ENCODE measurements around the gene SHROOM4. TPM values are rescaled to one million over a fixed set of nuclear protein-coding genes. Genes with fewer than 3 reads are reported as not detected.

Gene SHROOM4
- polyA plus RNA-seq, 1 donor: 5.8 TPM

DNA sequence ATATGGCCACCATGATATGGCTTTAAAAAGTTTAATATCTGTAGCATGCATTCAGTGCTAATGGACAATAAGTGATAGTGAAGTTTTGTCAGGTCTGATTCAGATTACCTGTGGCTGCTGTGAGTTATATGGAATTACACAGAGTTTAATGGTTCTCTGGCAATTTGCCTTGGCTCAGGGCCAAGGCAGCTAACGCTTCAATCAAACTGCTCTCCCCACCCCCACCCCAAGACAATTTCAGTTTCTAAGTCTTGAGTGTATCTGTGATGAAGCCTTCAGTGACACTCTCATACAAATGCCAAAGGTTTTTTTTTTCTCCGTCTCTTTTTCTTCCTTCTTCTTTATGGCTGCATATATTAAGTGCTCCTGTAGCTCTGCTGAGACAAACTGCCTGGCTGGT, 106.6 kb downstream of the SHROOM4 start:
- DNase-seq: no peak

DNA sequence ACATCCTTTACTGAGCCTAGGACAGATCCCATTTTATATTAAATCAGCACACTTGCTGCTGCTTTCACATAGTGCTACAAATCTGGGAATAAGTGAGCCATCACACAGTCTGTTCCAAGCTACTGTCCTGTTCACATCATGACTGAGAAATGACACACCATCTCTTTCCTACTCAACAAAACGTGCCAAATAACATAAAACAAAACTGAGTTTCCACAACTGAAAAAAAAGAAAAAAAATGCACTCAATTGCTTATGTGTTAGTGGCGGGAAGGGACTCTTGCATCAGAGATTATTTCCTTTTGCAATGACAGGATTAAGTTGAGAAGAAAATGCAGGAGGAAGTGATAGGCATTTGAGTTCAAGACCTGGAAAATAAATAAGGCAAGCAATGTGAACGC, 109.0 kb downstream of the SHROOM4 start:
- DNase-seq: no peak

DNA sequence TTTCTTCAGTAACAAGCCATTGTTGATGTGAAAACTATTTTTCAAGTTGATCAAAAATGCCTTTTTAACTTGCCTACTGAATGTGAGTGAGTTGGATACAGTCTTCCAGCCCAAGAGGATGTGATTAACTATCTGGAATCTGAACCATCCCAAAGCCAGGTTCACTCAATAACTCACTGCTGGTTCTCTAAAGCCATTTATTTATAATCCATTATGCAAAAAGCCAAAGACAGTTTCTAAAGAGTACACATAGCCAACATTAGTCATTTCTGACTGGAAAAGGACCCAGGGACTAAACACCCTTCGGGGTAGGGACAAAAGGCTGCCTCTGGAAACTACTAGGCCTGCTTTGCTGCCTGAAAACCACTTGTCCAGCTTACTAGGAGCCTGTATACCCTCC, 109.6 kb downstream of the SHROOM4 start:
- no peak for DNase-seq

DNA sequence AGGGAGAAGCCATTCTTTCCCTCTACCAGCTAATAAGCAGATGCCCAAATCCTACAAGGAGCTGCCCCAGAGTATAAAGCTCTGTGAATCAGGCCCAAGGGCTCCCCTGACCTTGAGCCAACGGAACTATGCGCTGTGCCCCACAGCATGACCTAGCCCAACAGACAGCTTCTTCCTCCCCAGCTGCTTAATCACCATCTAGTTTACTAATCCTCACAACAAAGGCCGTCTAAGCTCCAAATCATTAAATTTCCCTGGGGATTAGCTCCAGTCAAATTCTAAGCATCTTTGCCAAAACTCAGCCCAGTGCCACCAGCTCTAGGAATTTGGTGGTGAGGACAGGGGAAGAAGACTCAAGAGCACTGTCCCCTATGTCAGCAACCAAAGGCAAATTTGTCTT, 113.1 kb downstream of the SHROOM4 start:
- no peak for DNase-seq

DNA sequence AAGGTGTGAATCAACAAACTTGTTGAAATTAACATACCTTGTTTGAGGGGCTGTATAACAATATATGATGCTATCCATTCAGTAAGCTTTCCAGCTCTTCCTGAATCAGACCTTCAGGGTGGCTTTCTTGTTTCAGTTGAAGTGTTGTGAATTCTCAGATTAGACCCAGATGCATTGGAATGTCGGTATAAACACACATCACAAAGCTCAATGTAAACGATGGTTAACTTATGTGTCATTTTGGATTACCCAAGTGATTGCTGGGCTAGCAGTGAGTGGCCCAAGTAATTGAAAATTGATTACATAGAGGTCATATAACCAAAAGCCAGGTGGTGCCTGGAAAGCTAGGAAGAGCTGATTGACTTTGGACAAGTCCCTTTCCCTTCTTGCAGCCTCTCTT, 115.0 kb downstream of the SHROOM4 start:
- DNase-seq: no peak

DNA sequence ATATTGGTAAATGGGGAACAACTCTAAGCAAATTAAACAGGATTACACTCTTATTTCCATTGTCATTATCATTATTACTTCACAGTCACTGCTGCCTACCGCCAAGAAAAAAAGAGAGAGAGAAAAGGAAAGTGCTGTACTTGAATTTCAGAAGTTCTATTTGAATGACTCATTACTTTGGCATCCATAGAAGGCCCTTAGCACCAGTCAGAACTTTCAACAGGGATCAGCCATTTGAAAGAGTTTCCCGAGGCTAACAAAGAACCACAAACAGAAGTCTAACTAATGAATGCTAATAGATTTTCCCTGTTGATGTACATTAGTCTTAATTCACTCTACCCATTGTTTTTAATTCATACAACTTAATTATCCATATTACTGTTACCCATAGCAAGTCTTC, 116.3 kb downstream of the SHROOM4 start:
- DNase-seq: no peak

DNA sequence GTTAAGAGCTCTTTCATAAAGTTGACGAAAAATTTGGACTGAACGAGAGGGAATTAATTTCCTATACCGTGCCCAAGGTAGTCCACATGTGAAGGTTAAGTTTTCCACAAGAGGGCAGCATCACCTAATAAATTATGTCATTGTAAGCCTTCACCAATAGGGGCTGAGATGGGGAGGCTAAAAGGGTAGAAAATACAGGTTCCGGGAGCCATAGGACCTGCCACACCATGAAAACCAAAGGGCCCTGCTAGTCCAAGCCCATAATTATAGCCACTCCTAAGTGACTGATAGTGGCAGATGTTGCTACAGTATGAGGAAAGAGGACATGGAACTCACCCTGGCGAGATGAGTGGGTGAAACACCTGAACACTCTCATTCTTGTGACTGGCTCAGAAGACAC, 122.2 kb downstream of the SHROOM4 start:
- peak; percentile 13 for DNase-seq

DNA sequence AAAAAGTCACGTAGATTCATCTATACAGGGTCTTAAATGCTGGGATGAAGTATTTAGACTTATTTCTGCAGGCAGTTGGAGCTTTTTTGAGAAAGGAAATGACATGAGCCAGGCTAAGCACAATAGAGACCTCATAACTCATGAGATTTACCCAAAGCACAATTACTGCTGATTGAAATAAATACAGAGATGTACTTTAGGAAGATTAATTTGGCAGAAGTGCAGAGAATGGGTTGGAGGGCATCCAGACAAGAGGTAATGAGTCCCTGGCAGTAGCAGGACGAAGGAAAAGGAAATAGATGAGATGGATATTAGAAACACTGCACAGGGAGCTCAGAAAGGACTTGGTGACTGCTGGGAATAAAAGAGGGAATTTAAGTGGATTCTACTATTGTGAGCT, 129.1 kb downstream of the SHROOM4 start:
- no peak for DNase-seq

DNA sequence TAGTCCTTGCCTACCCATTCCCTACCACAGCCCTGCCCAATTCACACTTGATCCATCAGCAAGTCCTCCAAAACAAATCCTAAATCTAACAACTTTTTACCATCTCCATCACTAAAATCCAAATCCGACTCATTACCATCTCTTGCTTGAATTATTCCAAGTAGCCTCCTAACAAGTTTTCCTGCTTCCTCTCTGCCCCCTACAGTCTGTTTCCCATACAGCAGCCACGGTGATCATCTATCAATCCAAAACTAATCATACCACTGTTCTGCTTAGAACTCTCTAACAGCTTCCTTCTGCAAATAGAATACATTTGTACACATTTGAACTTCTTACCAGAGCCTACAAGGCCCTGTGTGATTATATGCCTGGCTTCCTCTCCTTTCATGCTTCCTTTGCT, 133.0 kb downstream of the SHROOM4 start:
- no peak for DNase-seq

DNA sequence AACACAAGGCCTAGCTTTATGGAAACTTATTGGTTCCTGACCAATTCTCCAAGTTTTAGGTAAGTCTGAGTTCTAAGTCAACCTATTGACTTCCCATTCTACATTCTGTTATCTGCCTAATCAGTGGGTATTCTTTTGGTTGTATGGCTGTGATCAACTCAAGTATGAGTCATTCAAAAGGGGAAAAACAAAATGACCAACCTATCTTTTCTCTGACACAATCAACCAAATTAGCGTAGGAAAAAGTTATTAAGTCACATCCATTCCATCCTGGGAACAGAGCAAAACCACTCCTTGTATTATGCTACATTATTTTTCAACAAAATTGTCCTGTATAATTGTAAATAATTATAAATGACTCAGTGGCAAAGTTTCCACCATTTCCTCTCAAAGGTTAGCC, 136.2 kb downstream of the SHROOM4 start:
- no peak for DNase-seq

DNA sequence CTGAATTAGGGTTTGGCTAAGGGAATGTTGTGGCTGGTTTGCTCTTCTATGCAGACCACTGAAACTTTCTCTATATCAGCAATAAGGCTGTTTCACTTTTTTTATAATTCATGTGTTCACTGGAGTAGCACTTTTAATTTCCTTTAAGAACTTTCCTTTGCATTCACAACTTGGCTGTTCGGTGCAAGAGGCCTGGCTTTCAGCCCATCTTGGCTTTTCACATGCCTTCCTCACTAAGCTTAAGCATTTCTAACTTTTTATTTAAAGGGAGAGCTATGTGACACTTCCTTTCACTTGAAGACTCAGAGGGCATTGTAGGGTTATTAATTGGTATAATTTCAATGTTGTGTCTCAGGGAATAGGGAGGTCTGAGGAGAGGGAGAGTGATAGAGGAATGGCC, 142.3 kb downstream of the SHROOM4 start:
- peak; percentile 21 for DNase-seq

DNA sequence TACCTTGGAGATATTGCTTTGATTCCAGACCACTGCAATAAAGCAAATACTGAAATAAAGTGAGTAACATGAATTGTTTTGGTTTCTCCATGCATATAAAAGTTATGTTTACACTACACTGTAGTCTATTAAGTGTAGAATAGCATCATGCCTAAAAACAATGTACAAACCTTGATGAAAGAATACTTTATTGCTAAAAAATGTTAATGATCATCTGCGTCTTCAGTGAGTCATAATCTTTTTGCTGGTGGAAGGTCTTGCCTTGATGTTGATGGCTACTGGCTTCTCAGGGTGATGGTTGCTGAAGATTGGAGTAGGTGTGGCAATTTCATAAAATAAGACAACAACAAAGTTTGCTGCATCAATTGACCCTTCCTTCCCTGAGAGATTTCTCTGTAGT, 145.1 kb downstream of the SHROOM4 start:
- DNase-seq: no peak

DNA sequence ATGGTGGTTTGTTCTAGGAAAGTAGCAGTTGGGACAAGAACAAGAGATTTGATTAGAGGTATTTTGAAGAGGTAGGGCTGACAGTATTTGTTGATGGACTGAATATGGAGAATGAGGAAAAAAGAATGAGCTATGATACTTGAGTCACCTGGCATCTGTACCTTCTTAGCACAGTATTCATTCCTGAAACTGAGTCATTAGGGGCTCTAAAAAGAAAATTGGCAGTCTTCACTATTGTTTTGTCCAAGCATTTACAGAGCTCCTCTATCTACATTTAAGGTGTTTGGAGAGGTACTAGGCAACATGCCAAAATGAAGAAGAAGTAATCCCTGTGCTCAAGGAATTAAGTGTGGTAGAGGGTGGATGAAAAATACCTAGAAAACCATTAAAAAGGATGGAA, 165.8 kb downstream of the SHROOM4 start:
- no peak for DNase-seq

DNA sequence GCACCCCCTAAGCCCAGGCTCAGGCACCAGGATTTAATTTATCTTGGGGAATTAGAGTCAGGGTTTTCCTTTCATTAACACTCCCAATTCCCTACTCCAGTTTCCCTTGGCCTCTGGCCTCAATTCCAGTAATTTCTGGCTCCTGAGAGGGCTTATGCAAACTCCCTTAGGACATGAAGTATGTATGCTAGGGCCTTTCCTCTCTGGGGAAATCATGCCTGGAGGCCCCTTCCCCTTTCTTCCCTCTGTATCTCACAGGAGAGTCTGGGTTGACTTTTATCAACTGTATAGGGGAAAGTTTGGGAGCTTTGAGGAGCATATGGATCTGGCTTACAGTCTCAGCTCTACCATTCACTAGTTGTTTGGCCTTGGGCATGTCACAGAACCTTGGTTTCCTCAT, 169.5 kb downstream of the SHROOM4 start:
- DNase-seq: no peak

DNA sequence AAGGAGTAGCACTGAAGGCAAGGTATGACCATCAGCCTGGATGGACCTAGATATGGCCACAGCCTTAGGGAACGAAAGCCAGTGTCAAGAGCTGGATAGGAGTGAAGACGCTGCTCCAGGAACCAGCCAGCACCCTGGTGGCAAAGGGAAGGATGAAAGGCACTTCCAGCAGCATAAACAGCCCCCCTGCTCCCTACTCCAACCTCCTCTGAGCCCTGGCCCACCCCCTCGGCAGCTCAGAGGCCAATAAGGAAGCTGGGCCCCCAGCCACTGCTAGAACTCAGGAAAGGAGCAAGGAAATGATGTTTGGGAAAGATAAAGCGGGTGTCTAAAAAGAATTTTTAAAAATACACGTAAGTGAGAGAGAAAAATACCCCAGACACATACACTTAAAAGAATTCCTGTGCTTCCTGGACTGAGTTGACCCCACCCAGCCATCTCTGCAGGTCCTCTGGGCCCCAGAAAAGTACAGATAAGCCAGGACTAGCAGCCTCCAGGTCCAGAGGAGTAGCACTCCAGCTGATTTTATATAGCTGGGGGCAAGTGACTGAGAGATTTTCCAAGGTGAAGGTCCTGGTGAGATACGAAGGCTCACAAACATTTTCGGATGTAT, 170.4 kb downstream of the SHROOM4 start:
- DNase-seq: no peak

DNA sequence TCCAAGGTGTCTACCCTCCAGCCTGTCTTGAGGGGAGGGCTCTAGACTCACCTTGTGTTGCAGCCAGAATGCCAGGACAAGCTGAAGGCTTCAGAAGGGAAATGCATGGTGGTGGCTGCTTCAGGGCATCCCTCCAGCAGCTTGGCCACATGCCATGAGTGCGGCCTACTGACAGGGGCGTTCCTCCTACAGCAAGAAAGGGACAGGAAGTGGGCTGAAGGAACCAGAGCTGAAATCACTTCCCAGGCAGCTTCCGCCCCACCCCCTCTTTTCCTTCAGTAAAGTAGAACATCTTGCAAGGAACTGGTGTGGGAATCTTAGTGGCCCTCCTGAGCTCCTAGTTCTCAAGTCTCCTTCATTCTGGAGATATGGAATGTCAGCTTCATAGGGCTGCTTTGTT, 175.9 kb downstream of the SHROOM4 start:
- no peak for DNase-seq

DNA sequence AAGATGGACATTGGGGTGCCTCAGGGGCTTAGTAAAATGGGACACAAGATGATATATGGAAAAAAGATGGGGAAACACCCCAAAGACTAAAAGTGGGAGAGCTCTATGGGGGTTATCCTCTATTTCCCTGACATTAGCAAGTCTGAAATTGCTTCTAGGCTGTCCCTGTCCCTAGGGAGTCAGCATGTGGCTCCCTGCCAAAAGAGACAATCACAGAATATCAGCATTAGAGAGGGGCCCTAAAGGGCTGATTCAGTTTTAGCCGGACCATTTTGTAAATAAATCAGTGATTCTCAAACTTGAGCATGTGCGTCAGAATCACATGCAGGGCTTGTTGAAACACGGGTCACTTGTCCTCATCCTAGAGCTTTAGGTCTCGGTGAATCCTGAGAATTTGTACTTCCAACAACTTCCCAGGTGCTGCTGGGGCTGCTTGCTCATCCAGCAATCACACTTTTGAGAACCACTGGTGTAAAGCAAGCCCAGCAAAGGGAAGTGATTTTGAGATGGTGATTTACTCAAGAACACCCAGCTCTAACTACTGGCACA, 178.1 kb downstream of the SHROOM4 start:
- DNase-seq: no peak

DNA sequence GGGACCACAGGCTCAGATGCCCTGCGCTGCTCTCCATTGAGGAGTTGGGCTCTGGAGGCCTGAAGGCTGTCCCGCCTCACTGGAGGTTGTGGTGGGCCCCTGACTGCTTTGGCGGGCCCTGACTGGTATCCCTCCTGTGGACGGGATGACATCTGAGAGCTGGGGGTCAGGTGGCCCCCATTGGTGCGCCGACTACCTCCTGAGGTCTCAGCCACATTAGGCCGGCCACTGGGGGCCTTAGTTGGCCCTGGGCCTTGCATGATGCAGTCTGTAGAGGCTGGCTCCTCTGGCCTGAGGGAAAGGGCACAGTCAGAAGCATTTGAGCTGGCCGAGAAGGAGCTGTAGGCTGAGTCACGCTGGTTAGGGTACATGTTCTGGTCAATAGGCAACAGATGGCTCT, 178.8 kb downstream of the SHROOM4 start:
- DNase-seq: no peak

DNA sequence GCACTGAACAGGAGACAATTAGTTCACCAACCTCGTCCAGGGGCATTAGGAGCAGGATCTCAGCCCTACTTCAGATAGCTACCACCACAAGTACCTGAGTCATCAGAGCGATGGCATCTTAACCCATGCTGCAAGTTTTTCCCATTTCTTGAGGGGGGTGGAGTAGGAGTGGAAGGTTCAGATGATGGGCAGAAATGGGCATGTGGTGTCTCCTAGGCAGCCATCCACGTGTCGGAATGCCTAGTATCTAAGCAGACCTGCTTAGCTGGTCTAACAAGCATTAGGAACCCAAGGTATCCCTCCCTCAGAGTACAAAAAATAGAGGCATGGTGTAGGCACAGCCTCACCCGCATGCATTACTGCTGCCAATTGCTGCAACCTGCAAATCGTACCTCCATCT, 184.2 kb downstream of the SHROOM4 start:
- no peak for DNase-seq

DNA sequence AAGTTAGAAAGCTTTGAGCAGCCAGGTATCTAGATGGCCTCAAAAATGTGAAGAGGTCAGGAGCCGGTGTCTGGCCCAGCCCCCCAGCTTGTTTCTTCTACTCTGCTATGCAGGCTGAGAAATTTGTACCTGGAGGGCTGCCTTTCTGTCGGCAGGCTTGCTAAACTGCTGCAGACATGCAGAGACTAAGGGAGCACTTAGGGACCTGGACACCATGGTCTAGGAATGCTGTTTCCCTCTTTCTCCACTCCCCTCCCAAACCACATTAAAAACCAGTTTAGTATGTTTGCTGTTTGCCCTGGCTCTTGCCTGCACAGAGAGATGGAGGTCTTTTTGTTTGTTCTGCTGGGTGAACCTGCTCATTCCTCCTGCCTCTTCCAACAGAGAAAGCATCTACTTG, 186.3 kb downstream of the SHROOM4 start:
- DNase-seq: no peak

DNA sequence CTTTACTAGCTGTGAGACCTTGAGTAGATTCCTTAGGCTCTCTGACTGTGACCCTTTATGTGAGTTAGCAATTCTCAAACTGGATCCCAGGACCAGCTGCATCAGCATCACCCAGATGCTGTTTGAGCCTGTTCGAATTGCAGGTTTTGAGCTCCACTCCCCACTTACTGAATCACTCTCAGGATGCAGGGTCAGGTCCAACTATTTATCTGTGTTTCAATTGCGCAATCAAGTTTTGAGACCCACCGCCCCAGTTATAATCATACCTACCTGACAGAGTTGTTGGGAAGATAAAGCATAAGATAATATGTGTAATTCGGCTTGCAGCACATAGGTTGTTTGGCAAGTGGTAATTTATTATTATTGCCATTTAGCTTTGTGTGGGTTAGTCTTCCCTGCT, 187.6 kb downstream of the SHROOM4 start:
- DNase-seq: no peak

DNA sequence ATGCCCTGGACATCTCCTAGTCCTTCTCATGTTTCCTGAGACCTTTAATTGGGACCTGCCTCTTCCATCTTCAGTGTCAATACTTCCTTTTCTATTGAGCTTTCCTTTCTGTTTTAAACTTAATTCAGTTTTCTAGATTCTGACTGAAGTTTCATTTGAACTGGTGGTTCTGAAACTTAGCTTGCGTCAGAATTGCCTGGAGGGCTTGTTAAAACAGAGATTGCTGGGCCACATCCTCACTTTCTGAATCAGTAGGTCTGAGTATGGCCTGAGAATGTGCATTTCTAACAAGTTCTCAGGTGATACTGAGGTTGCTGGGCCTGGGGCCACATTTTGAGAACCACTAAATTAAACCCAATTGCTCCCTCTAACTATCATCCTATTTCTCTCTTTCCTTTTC, 191.2 kb downstream of the SHROOM4 start:
- no peak for DNase-seq

DNA sequence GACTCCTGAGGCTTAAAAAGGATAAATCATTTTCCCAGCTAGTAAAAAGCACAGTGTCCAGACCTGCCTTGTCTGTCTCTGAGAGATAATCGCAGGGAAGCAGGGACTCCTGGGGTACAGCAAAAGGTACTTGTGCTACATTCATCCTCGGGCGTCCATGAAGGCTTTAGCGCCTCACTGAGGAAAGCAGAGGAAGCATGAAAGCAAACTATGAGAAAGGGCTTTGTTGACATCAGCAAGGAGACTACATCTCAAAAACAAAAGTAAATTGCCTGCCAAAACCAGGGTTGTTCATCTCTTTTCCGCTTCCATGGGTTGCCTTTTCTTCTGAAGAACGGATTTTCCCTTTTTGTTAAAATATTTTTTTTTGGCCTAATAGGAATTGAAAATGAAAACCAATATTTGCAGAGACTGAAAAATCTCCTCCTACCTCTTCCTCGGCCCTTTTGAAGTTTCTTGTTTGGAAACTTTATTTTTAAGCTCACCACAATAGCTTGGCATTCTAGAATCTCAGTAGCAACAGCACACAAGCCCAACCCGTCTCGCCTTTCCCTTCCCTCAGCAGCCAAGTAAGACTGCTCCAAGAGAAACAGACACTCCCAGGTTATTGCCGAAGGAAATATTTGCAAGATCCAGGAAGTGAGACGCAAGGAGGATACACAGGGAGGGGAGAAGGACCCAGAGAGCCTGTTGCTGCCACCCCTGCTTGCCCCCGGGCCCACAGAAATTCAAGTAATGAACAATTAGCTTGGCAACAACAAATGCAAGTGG, 195.0 kb downstream of the SHROOM4 start:
- peak; percentile 13 for DNase-seq

DNA sequence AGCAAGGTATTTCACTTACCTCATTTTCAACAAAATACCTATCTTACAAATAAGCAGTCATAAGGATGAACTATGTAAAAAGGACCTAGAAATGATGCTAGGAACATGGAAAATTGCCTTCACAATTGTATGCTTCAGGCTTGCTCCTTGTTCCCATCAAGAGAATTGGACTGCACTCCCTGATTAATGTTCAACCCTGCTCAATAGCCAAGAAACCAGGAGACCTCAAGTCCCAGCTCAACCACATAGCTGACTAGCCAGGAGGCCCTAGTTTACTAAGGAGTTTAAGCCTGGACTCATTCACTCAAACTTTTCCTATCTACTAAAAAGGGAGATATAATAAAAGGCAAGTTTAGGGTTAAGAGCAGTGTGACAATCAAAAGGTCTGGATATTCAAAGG, 196.8 kb downstream of the SHROOM4 start:
- no peak for DNase-seq
